ENCODE results near the gene PPP2R5C.

The PPP2R5C gene

DNA sequence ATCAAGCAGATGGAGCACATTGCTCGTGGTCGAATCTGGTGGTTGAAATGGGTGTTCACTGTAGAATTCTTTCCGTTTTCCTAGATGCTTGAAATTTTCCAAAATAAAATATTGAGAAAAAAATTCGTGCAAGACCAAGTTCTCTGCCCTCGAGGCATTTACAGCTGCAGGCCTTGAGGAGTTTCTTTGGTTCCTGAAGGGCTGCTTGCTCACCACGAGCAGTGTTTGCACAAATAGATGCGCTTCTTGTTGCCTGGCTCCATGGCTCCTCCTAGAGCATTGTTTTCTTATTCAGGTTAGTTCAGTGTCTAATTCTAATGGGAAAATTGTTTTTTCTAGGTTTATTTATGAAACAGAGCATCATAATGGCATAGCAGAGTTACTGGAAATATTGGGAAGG, 128.4 kb downstream of the PPP2R5C start:
- ChIA-PET CTCF (interaction anchor here (0.9 to 1.4 kb wide), 2 partner anchors 21 to 118 kb away, joined by 5 to 6 read pairs; no protein-coding TSS in a partner anchor), POLR2A (no interaction called here)
- no peak overlapping the region for H3K27ac ChIP-seq (ENCODE audit: extremely low read depth, low read depth, low read length)
- peaks cover 30 to 69% of the 10 kb centered on the region in 2 experiments for H3K36me3 ChIP-seq (ENCODE audit: control insufficient read depth in 2 of 2, insufficient read depth in 1 of 2, low read length in 2 of 2)
- no peak overlapping the region for H3K4me3 ChIP-seq (ENCODE audit: low read depth, low read length)
- no peaks in the 10 kb centered on the region for H3K9me3 ChIP-seq (ENCODE audit: control insufficient read depth, insufficient read depth, low read depth, low read length)
- TF ChIP-seq ZNF138 (tag by site-specific recombination; IDR thresholded peaks at IDR 0.05; ENCODE audit: borderline replicate concordance) = no peak
- TF ChIP-seq ZBTB6 (tag by site-specific recombination; IDR thresholded peaks at IDR 0.05) = no peak
- TF ChIP-seq PATZ1 (tag by site-specific recombination; IDR thresholded peaks at IDR 0.05) = no peak
- no peak for TF ChIP-seq TCF7L2 (IDR thresholded peaks at IDR 0.05; ENCODE audit: borderline replicate concordance, low read depth, low read length)
- TF ChIP-seq ZNF24 (tag by site-specific recombination; IDR thresholded peaks at IDR 0.05) = no peak
- TF ChIP-seq ZNF433 (tag by site-specific recombination; IDR thresholded peaks at IDR 0.05; ENCODE audit: low read depth) = no peak
- TF ChIP-seq ZBTB1 (tag by site-specific recombination; IDR thresholded peaks at IDR 0.05) = no peak
- TF ChIP-seq ZNF777 (tag by site-specific recombination; IDR thresholded peaks at IDR 0.05; ENCODE audit: borderline replicate concordance) = no peak
- no peak for TF ChIP-seq ZNF248 (tag by site-specific recombination; IDR thresholded peaks at IDR 0.05)
- no peak for TF ChIP-seq ZSCAN16 (tag by site-specific recombination; IDR thresholded peaks at IDR 0.05)
- no peak for TF ChIP-seq ZFP41 (tag by site-specific recombination; IDR thresholded peaks at IDR 0.05; ENCODE audit: borderline replicate concordance)
- no peaks in the 10 kb centered on the region for H3K4me1 ChIP-seq (ENCODE audit: control insufficient read depth, insufficient read depth, low read length)

- Histone ChIP-seq H3K4me3 (ENCODE audit: low read depth, low read length) (no peak overlapping the region), H3K4me1 (ENCODE audit: control insufficient read depth, insufficient read depth, low read length) (no peaks in the 10 kb centered on the region), H3K36me3 (ENCODE audit: control insufficient read depth in 2 of 2, insufficient read depth in 1 of 2, low read length in 2 of 2) (peaks cover 30 to 72% of the 10 kb centered on the region in 2 experiments), H3K9me3 (ENCODE audit: control insufficient read depth, insufficient read depth, low read depth, low read length) (no peaks in the 10 kb centered on the region), H3K27ac (ENCODE audit: extremely low read depth, low read depth, low read length) (no peak overlapping the region)
- TF ChIP-seq ZNF629 (tag by site-specific recombination; IDR thresholded peaks at IDR 0.05) (no peak), IKZF3 (tag by site-specific recombination; IDR thresholded peaks at IDR 0.05) (no peak), ZNF48 (tag by site-specific recombination; IDR thresholded peaks at IDR 0.05) (no peak), ZNF366 (tag by site-specific recombination; conservative IDR thresholded peaks at IDR 0.05) (no peak), YY1 (tag by site-specific recombination; IDR thresholded peaks at IDR 0.05) (no peak), ATF2 (tag by site-specific recombination; IDR thresholded peaks at IDR 0.05; ENCODE audit: low read depth) (no peak), HOXC10 (CRISPR knock-in tag; IDR thresholded peaks at IDR 0.05) (no peak)
- ChIA-PET POLR2A (no interaction called here), CTCF (interaction anchor here (1.0 to 1.4 kb wide), 2 partner anchors 120 to 205 kb away, joined by 3 to 6 read pairs; no protein-coding TSS in a partner anchor)
Observed at GRCh38 chr14:101891471-101891870, 130.0 kb downstream of the PPP2R5C start.

- POLR2A ChIA-PET = no interaction called here
- peaks cover 41 to 75% of the 10 kb centered on the region in 2 experiments for H3K36me3 ChIP-seq (ENCODE audit: control insufficient read depth in 2 of 2, insufficient read depth in 1 of 2, low read length in 2 of 2)
- CTCF ChIA-PET = interaction anchor here (1.7 kb wide), 1 partner anchor 187 kb away, joined by 5 read pairs; no protein-coding TSS in a partner anchor
- TF ChIP-seq PATZ1 (tag by site-specific recombination; IDR thresholded peaks at IDR 0.05) = no peak
- TF ChIP-seq ZNF155 (tag by site-specific recombination; IDR thresholded peaks at IDR 0.05) = no peak
- TF ChIP-seq, protein P1, sequence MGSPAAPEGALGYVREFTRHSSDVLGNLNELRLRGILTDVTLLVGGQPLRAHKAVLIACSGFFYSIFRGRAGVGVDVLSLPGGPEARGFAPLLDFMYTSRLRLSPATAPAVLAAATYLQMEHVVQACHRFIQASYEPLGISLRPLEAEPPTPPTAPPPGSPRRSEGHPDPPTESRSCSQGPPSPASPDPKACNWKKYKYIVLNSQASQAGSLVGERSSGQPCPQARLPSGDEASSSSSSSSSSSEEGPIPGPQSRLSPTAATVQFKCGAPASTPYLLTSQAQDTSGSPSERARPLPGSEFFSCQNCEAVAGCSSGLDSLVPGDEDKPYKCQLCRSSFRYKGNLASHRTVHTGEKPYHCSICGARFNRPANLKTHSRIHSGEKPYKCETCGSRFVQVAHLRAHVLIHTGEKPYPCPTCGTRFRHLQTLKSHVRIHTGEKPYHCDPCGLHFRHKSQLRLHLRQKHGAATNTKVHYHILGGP (tag by site-specific recombination; IDR thresholded peaks at IDR 0.05) = no peak
- TF ChIP-seq SP2 (tag by site-specific recombination; IDR thresholded peaks at IDR 0.05) = no peak
- no peak for TF ChIP-seq BCL11B (tag by site-specific recombination; IDR thresholded peaks at IDR 0.05; ENCODE audit: low read depth)
- TF ChIP-seq, protein P2, sequence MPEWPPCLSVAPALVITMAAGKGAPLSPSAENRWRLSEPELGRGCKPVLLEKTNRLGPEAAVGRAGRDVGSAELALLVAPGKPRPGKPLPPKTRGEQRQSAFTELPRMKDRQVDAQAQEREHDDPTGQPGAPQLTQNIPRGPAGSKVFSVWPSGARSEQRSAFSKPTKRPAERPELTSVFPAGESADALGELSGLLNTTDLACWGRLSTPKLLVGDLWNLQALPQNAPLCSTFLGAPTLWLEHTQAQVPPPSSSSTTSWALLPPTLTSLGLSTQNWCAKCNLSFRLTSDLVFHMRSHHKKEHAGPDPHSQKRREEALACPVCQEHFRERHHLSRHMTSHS (tag by site-specific recombination; IDR thresholded peaks at IDR 0.05) = no peak
- no peak for TF ChIP-seq ZNF747 (tag by site-specific recombination; IDR thresholded peaks at IDR 0.05)
- no peak overlapping the region for H3K4me3 ChIP-seq (ENCODE audit: low read depth, low read length)
- no peaks in the 10 kb centered on the region for H3K9me3 ChIP-seq (ENCODE audit: control insufficient read depth, insufficient read depth, low read depth, low read length)
- H3K4me1 ChIP-seq (ENCODE audit: control insufficient read depth, insufficient read depth, low read length) = no peaks in the 10 kb centered on the region
- H3K27ac ChIP-seq (ENCODE audit: extremely low read depth, low read depth, low read length) = no peak overlapping the region
Observed at GRCh38 chr14:101893759-101894158, 132.2 kb downstream of the PPP2R5C start.

Measured in HEK293 (cell line).